ENCODE measurements around the gene ADAT3. TPM values are rescaled to one million over a fixed set of nuclear protein-coding genes. Genes with fewer than 3 reads are reported as not detected.

Gene ADAT3
- total RNA-seq, 2 experiments from 2014 or later, result 7.9 to 16.4 TPM

DNA sequence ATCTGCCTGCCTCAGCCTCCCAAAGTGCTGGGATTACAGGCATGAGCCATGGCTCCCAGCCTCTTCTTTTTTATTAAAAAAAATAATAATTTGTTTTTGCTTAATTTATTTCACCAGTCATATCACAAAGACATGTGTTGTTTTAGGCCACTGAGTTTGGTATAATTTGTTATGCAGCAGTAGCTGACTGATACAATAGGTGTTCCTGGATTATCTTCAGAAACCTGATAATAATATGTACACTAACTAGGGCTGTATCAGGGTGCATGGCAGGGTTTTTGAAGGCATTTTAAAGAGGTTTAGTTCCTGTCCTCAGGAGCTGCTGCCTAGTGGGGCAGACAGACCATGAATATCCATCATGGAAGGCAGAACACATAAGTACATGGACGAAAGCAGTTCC lies 26.2 kb downstream of the ADAT3 start:
- ChIA-PET POLR2A (no interaction called here), CTCF (ENCODE audit: unreplicated experiment) (no interaction called here)
- BruUV-seq (replicated peaks), result no TSS peak
- H3K9me2 ChIP-seq (ENCODE audit: insufficient read depth, low read length), result no peaks in the 10 kb centered on the region
- peaks cover 6% of the 10 kb centered on the region for H3K9me3 ChIP-seq (ENCODE audit: low read length)
- H4K20me1 ChIP-seq (ENCODE audit: insufficient read depth, low read length), result no peaks in the 10 kb centered on the region
- intact Hi-C loops (cut with micrococcal nuclease; ENCODE audit: unreplicated experiment), result no loop called here
- peaks cover 13% of the 10 kb centered on the region for H3K4me1 ChIP-seq (ENCODE audit: insufficient read depth, low read length, poor library complexity, severe bottlenecking)
- H3K27ac ChIP-seq (ENCODE audit: low read depth, low read length, poor library complexity, severe bottlenecking), result no peak overlapping the region
- H3K4me3 ChIP-seq (ENCODE audit: low read depth, low read length, poor library complexity, severe bottlenecking), result no peak overlapping the region
- no peaks in the 10 kb centered on the region for H3K36me3 ChIP-seq (ENCODE audit: insufficient read depth, low read length)
- no peak overlapping the region for H2AFZ ChIP-seq (ENCODE audit: low read length)
- DNase-seq (ENCODE audit: low spot score), result no peak
- no peaks in the 10 kb centered on the region for H3K79me2 ChIP-seq (ENCODE audit: insufficient read depth, low read depth, low read length)
- TF ChIP-seq, protein P1, sequence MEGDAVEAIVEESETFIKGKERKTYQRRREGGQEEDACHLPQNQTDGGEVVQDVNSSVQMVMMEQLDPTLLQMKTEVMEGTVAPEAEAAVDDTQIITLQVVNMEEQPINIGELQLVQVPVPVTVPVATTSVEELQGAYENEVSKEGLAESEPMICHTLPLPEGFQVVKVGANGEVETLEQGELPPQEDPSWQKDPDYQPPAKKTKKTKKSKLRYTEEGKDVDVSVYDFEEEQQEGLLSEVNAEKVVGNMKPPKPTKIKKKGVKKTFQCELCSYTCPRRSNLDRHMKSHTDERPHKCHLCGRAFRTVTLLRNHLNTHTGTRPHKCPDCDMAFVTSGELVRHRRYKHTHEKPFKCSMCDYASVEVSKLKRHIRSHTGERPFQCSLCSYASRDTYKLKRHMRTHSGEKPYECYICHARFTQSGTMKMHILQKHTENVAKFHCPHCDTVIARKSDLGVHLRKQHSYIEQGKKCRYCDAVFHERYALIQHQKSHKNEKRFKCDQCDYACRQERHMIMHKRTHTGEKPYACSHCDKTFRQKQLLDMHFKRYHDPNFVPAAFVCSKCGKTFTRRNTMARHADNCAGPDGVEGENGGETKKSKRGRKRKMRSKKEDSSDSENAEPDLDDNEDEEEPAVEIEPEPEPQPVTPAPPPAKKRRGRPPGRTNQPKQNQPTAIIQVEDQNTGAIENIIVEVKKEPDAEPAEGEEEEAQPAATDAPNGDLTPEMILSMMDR (conservative IDR thresholded peaks at IDR 0.05; ENCODE audit: low read length), result no peak
- TF ChIP-seq EZH2phosphoT487 (IDR thresholded peaks at IDR 0.05; ENCODE audit: borderline replicate concordance, low read depth, low read length), result no peak
- no peak overlapping the region for H3K4me2 ChIP-seq (ENCODE audit: low read length)

DNA sequence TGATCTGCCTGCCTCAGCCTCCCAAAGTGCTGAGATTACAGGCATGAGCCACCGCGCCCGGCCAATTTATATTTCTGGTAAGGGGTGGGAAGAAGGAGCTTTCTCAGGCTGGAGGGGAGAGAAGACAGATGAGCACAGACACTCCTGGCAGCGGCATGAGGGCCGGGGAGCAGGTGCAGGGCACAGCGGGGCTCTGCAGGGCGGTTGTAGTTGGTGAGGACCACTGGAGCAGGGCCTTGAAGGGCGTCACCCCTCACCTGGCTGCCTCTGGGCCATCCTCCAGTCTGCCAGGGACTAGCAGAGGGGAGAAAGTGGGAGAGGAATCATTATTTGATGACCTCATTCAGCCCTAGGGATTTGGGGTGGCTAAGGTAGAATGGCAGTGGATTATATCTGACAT lies 27.2 kb downstream of the ADAT3 start:
- peaks cover 13% of the 10 kb centered on the region for H3K4me1 ChIP-seq (ENCODE audit: insufficient read depth, low read length, poor library complexity, severe bottlenecking)
- no peak overlapping the region for H2AFZ ChIP-seq (ENCODE audit: low read length)
- POLR2A ChIA-PET, result no interaction called here
- CTCF ChIA-PET (ENCODE audit: unreplicated experiment), result interaction anchor here (0.6 kb wide), 1 partner anchor 157 kb away, joined by 4 read pairs; no protein-coding TSS in a partner anchor
- H3K4me3 ChIP-seq (ENCODE audit: low read depth, low read length, poor library complexity, severe bottlenecking), result no peak overlapping the region
- intact Hi-C loops (cut with micrococcal nuclease; ENCODE audit: unreplicated experiment), result no loop called here
- H3K27ac ChIP-seq (ENCODE audit: low read depth, low read length, poor library complexity, severe bottlenecking), result no peak overlapping the region
- no peaks in the 10 kb centered on the region for H4K20me1 ChIP-seq (ENCODE audit: insufficient read depth, low read length)
- BruUV-seq (replicated peaks), result no TSS peak
- no peak for DNase-seq (ENCODE audit: low spot score)
- peaks cover 6% of the 10 kb centered on the region for H3K9me3 ChIP-seq (ENCODE audit: low read length)
- H3K36me3 ChIP-seq (ENCODE audit: insufficient read depth, low read length), result no peaks in the 10 kb centered on the region
- H3K9me2 ChIP-seq (ENCODE audit: insufficient read depth, low read length), result no peaks in the 10 kb centered on the region
- no peaks in the 10 kb centered on the region for H3K79me2 ChIP-seq (ENCODE audit: insufficient read depth, low read depth, low read length)
- H3K4me2 ChIP-seq (ENCODE audit: low read length), result no peak overlapping the region
- TF ChIP-seq, protein P1 (conservative IDR thresholded peaks at IDR 0.05; ENCODE audit: low read length), result no peak
- TF ChIP-seq EZH2phosphoT487 (IDR thresholded peaks at IDR 0.05; ENCODE audit: borderline replicate concordance, low read depth, low read length), result no peak

DNA sequence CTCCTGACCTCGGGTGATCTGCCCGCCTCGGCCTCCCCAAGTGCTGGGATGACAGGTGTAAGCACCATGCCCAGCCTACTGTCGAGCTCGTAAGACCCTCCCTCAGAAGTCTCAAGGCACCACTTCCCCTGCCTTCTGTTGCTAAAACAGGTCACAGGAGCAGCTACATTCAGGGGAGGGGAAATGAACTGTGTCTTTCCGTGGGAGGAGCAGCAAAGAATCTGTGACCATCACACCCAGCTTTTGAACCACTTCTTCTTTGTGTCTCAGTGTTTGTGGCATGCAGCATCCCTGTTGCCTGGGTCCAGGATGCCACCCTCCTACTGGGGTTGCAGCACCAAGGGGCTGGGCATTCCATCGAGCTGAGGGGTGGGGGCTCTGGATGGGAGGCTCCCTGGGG lies 28.0 kb downstream of the ADAT3 start:
- POLR2A ChIA-PET, result no interaction called here
- no peak for DNase-seq (ENCODE audit: low spot score)

More for the DNA sequence above, 28.0 kb downstream of the ADAT3 start:
- Histone ChIP-seq H3K4me2 (ENCODE audit: low read length) (no peak overlapping the region), H3K4me1 (ENCODE audit: insufficient read depth, low read length, poor library complexity, severe bottlenecking) (peaks cover 13% of the 10 kb centered on the region), H2AFZ (ENCODE audit: low read length) (no peak overlapping the region), H3K27ac (ENCODE audit: low read depth, low read length, poor library complexity, severe bottlenecking) (no peak overlapping the region), H4K20me1 (ENCODE audit: insufficient read depth, low read length) (no peaks in the 10 kb centered on the region), H3K4me3 (ENCODE audit: low read depth, low read length, poor library complexity, severe bottlenecking) (no peak overlapping the region), H3K36me3 (ENCODE audit: insufficient read depth, low read length) (no peaks in the 10 kb centered on the region), H3K9me2 (ENCODE audit: insufficient read depth, low read length) (no peaks in the 10 kb centered on the region), H3K79me2 (ENCODE audit: insufficient read depth, low read depth, low read length) (no peaks in the 10 kb centered on the region), H3K9me3 (ENCODE audit: low read length) (peaks cover 6% of the 10 kb centered on the region)
- intact Hi-C loops (cut with micrococcal nuclease; ENCODE audit: unreplicated experiment), result no loop called here
- CTCF ChIA-PET (ENCODE audit: unreplicated experiment), result no interaction called here
- no TSS peak for BruUV-seq (replicated peaks)
- no peak for TF ChIP-seq EZH2phosphoT487 (IDR thresholded peaks at IDR 0.05; ENCODE audit: borderline replicate concordance, low read depth, low read length)
- TF ChIP-seq, protein P1 (conservative IDR thresholded peaks at IDR 0.05; ENCODE audit: low read length), result no peak

All from OCI-LY7 (cell line).